Panc1 (cell line): ENCODE data around the gene CHL1.

Source experiments
- CTCF ChIP-seq: fragments of 450-650 bp; IDR thresholded peaks from 2 replicates; pipeline ENCODE4 v1.5.1; 2017; ENCODE audit warnings: mild to moderate bottlenecking
- POLR2AphosphoS5 ChIP-seq: IDR thresholded peaks from 2 replicates; pipeline ENCODE4 v1.6.1; 2012; ENCODE audit warnings: mild to moderate bottlenecking, low read depth, low read length, moderate library complexity
- TCF7L2 ChIP-seq: IDR thresholded peaks from 2 replicates; pipeline ENCODE4 v1.6.1; 2011; ENCODE audit warnings: mild to moderate bottlenecking, low read depth, low read length, inconsistent platforms

- TF ChIP-seq CTCF: no peak
- TF ChIP-seq TCF7L2: no peak
- no peak for TF ChIP-seq POLR2AphosphoS5
These were observed 198.2 kb downstream of the CHL1 start for GRCh38 chr3:394775-395174.
